Activated naive CD4-positive, alpha-beta T cell (primary cell): ENCODE data around the gene CTCF.

ENCODE experiments used
- DNase-seq, 4 experiments: peaks; one replicate each; lab custom pipeline; 2025; lab: John Stamatoyannopoulos, UW

CTCF gene

GRCh38 chr16:67605641-67606040, 43.3 kb downstream of the CTCF start:
- no peak for DNase-seq

- DNase-seq, result no peak
Observed at GRCh38 chr16:67606632-67607031, 44.3 kb downstream of the CTCF start.

GRCh38 chr16:67608364-67608763, 46.0 kb downstream of the CTCF start:
- DNase-seq, result no peak

- no peak for DNase-seq
Observed at GRCh38 chr16:67613808-67614207, 51.5 kb downstream of the CTCF start.

- no peak for DNase-seq
Observed at GRCh38 chr16:67628216-67628615, 65.9 kb downstream of the CTCF start.

- no peak for DNase-seq
Observed at GRCh38 chr16:67632415-67633172, 70.3 kb downstream of the CTCF start.

GRCh38 chr16:67636713-67637112, 74.4 kb downstream of the CTCF start:
- DNase-seq, result no peak

- DNase-seq, result no peak
Observed at GRCh38 chr16:67637625-67638024, 75.3 kb downstream of the CTCF start.

GRCh38 chr16:67641779-67642708, 79.7 kb downstream of the CTCF start:
- DNase-seq, result no peak

- no peak for DNase-seq
Observed at GRCh38 chr16:67644038-67644437, 81.7 kb downstream of the CTCF start.

- DNase-seq, result peak in 1 of 4 experiments; percentile 29
Observed at GRCh38 chr16:67645397-67646121, 83.2 kb downstream of the CTCF start.

- no peak for DNase-seq
Observed at GRCh38 chr16:67647111-67647651, 84.9 kb downstream of the CTCF start.

GRCh38 chr16:67647681-67648080, 85.4 kb downstream of the CTCF start:
- DNase-seq, result no peak

GRCh38 chr16:67648088-67648763, 85.9 kb downstream of the CTCF start:
- no peak for DNase-seq

GRCh38 chr16:67648764-67649407, 86.6 kb downstream of the CTCF start:
- DNase-seq, result no peak

- no peak for DNase-seq
Observed at GRCh38 chr16:67649494-67649931, 87.2 kb downstream of the CTCF start.

GRCh38 chr16:67650023-67650422, 87.7 kb downstream of the CTCF start:
- no peak for DNase-seq

- no peak for DNase-seq
Observed at GRCh38 chr16:67651039-67651438, 88.7 kb downstream of the CTCF start.

GRCh38 chr16:67651847-67652246, 89.5 kb downstream of the CTCF start:
- no peak for DNase-seq

- DNase-seq, result no peak
Observed at GRCh38 chr16:67652578-67653127, 90.3 kb downstream of the CTCF start.
